GM12875 (cell line): Measurements from ENCODE around the gene PRMT7.
A peak's percentile ranks its signal among the peaks of the same experiment; 100 is the strongest.

ENCODE experiments used
- H3K4me3 ChIP-seq: one replicate; pipeline ENCODE4 v1.5.1; 2011; ENCODE audit warnings: low read depth, low read length, control low read depth
- TF ChIP-seq, protein P1 (sequence below): IDR thresholded peaks from 2 replicates; pipeline ENCODE4 v1.5.1; 2011; ENCODE audit warnings: low read depth, mild to moderate bottlenecking, control low read depth, inconsistent platforms, low read length, moderate library complexity, borderline replicate concordance; ENCODE audit not compliant: insufficient read depth

PRMT7 gene

GRCh38 chr16:68313116-68313515, 2.3 kb downstream of the PRMT7 start:
- no peak overlapping the region for H3K4me3 ChIP-seq
- TF ChIP-seq, protein P1, sequence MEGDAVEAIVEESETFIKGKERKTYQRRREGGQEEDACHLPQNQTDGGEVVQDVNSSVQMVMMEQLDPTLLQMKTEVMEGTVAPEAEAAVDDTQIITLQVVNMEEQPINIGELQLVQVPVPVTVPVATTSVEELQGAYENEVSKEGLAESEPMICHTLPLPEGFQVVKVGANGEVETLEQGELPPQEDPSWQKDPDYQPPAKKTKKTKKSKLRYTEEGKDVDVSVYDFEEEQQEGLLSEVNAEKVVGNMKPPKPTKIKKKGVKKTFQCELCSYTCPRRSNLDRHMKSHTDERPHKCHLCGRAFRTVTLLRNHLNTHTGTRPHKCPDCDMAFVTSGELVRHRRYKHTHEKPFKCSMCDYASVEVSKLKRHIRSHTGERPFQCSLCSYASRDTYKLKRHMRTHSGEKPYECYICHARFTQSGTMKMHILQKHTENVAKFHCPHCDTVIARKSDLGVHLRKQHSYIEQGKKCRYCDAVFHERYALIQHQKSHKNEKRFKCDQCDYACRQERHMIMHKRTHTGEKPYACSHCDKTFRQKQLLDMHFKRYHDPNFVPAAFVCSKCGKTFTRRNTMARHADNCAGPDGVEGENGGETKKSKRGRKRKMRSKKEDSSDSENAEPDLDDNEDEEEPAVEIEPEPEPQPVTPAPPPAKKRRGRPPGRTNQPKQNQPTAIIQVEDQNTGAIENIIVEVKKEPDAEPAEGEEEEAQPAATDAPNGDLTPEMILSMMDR: no peak

DNA sequence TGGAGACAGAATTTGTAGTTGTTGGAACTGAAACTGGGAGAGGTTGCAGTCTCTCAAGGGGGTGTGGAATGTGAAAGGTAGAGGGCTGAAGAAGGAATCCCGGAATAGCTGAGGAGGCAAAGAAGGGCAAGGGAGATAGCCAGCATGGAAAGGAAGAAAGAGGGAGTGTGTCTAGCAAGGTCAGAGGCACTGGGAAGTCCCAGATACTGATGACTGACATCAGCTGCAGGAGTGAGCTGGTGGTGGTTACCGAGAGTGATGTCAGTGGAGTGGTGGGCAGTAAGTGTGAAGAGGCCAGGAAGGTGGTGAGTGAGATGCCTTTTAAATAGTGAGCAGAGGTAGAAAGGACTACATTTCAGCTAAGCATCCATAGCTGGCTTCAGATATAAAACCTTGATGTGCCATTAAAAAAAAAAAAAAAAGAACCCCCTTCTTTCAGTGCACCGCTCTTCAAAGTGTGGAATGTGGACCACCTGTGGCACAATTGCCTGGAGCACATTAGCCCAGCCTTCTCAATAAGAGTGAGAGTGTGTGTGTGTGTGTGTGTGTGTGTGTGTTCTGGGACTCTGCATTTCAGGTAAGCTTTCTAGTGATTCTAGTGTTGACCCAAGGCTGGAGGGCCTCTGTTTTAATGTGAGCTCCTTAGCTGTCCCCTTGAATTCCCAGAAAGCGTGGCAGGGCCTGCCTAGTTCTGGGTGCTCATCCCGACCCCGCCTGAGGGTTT, 8.5 kb downstream of the PRMT7 start:
- no peak overlapping the region for H3K4me3 ChIP-seq
- TF ChIP-seq, protein P1: no peak

DNA sequence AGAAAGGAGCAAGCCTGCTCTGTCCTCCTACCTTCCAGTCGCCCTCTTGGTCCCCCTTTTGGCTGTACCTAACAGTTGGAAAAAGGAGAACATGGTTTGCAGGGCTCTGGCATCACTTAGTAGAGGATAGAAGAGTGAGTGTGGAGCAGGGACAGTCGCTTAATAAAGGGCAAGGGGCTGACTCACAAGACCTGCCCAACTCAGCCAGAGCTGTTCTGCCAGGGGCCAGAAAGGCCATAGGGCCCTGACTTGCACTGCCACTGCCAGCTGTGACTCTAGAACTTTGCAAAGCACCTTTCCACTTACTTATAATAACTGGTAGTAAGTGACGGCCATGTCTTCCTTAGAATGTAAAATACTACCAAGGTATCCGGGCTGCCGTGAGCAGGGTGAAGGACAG, 13.5 kb downstream of the PRMT7 start:
- no peak overlapping the region for H3K4me3 ChIP-seq
- TF ChIP-seq, protein P1: no peak

- H3K4me3 ChIP-seq: no peak overlapping the region
Observed at GRCh38 chr16:68324780-68325357, 14.1 kb downstream of the PRMT7 start.

DNA sequence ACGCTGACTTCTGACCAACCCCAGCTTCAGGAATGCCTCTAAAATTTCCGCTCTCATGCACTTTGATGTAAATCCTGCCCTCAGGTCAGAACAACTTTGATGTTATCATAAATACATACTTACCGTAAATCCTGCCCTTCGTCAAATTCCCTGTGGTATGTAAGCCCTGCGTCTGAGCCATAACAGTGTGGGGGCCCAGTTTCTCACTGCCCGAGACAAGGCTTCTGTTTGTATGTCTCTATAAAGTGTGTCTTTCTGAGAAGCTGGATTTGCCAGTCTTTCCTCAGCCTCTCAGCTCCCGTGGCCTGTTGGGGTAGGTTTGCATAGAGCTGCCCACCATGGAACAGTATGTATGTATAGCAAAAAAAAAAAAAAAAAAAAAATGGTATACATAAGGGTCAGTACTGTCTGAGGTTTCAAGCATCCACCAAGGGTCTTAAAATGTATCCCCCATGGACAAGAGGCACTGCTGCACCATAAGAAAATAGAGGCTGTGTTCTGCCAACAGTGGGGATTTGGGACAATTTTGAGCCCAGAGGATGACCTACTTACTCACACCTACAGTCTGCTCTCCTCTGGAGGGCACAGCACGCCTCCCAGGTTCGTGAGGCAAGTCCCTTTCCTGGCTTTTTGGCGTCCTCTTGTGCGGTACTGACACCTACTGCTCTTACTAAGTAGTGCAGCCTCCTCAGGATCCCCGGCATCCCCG, 17.5 kb downstream of the PRMT7 start:
- TF ChIP-seq, protein P1: peak; percentile 90
- H3K4me3 ChIP-seq: no peak overlapping the region

More at GRCh38 chr16:68324780-68325357, 14.1 kb downstream of the PRMT7 start:
- TF ChIP-seq, protein P1: no peak

GRCh38 chr16:68328860-68329390, 18.1 kb downstream of the PRMT7 start:
- no peak overlapping the region for H3K4me3 ChIP-seq
- TF ChIP-seq, protein P1: no peak
